ENCODE measurements around the gene ATP8B3.
A peak's percentile ranks its signal among the peaks of the same experiment; 100 is the strongest.

The ATP8B3 gene

GRCh38 chr19:1811942-1812425, at the start of gene ATP8B3:
Gene ATP8B3, minus strand, starts transcription at chr19:1812276. Its CDS starts 540 bp downstream, at chr19:1811736.
- H3K9me3 ChIP-seq (ENCODE audit: low read length) = no peaks in the 10 kb centered on the region
- peaks cover 9% of the 10 kb centered on the region for H3K4me1 ChIP-seq (ENCODE audit: insufficient read depth, low read length)
- H3K27me3 ChIP-seq (ENCODE audit: control insufficient read depth in 1 of 2, insufficient read depth in 2 of 2, low read length in 2 of 2) = no peaks in the 10 kb centered on the region
- peak within 1 kb of the TSS; percentile 9 for H3K9ac ChIP-seq (ENCODE audit: low read length)
- peaks cover 4% of the 10 kb centered on the region for H3K36me3 ChIP-seq (ENCODE audit: insufficient read depth, low read length)
- H3K4me3 ChIP-seq (ENCODE audit: low read depth in 1 of 2, low read length in 2 of 2) = peak within 1 kb of the TSS; percentile 40 to 74
- H3K27ac ChIP-seq (ENCODE audit: low read depth, low read length) = peak within 1 kb of the TSS; percentile 56

- Histone ChIP-seq H3K9ac (ENCODE audit: low read length) (no peak overlapping the region), H3K4me3 (ENCODE audit: low read depth in 1 of 2, low read length in 2 of 2) (peak overlapping the region; percentile 38 to 47), H3K36me3 (ENCODE audit: insufficient read depth, low read length) (no peaks in the 10 kb centered on the region), H3K27ac (ENCODE audit: low read depth, low read length) (no peak overlapping the region), H3K9me3 (ENCODE audit: low read length) (no peaks in the 10 kb centered on the region), H3K4me1 (ENCODE audit: insufficient read depth, low read length) (peaks cover 34% of the 10 kb centered on the region), H3K27me3 (ENCODE audit: control insufficient read depth in 1 of 2, insufficient read depth in 2 of 2, low read length in 2 of 2) (peaks cover 14 to 49% of the 10 kb centered on the region in 2 donors)
These were observed 49.5 kb upstream of the ATP8B3 start for GRCh38 chr19:1861599-1862031.

GRCh38 chr19:1860821-1861598, 48.9 kb upstream of the ATP8B3 start:
- Histone ChIP-seq H3K4me3 (ENCODE audit: low read depth in 1 of 2, low read length in 2 of 2) (no peak overlapping the region), H3K27ac (ENCODE audit: low read depth, low read length) (no peak overlapping the region), H3K9ac (ENCODE audit: low read length) (no peak overlapping the region), H3K4me1 (ENCODE audit: insufficient read depth, low read length) (peaks cover 40% of the 10 kb centered on the region), H3K9me3 (ENCODE audit: low read length) (no peaks in the 10 kb centered on the region), H3K36me3 (ENCODE audit: insufficient read depth, low read length) (no peaks in the 10 kb centered on the region), H3K27me3 (ENCODE audit: control insufficient read depth in 1 of 2, insufficient read depth in 2 of 2, low read length in 2 of 2) (peaks cover 14 to 49% of the 10 kb centered on the region in 2 donors)

- no peaks in the 10 kb centered on the region for H3K9me3 ChIP-seq (ENCODE audit: low read length)
- no peak overlapping the region for H3K27ac ChIP-seq (ENCODE audit: low read depth, low read length)
- no peak overlapping the region for H3K9ac ChIP-seq (ENCODE audit: low read length)
- H3K4me3 ChIP-seq (ENCODE audit: low read depth in 1 of 2, low read length in 2 of 2) = peak overlapping the region in 1 of 2 donors; percentile 18
- no peaks in the 10 kb centered on the region for H3K36me3 ChIP-seq (ENCODE audit: insufficient read depth, low read length)
- peaks cover 46% of the 10 kb centered on the region for H3K4me1 ChIP-seq (ENCODE audit: insufficient read depth, low read length)
- H3K27me3 ChIP-seq (ENCODE audit: control insufficient read depth in 1 of 2, insufficient read depth in 2 of 2, low read length in 2 of 2) = peaks cover 14 to 52% of the 10 kb centered on the region in 2 donors
These were observed 48.1 kb upstream of the ATP8B3 start for GRCh38 chr19:1860042-1860775.

GRCh38 chr19:1859331-1859781, 47.3 kb upstream of the ATP8B3 start:
- no peaks in the 10 kb centered on the region for H3K9me3 ChIP-seq (ENCODE audit: low read length)
- H3K4me1 ChIP-seq (ENCODE audit: insufficient read depth, low read length) = peaks cover 52% of the 10 kb centered on the region
- no peak overlapping the region for H3K9ac ChIP-seq (ENCODE audit: low read length)
- no peaks in the 10 kb centered on the region for H3K36me3 ChIP-seq (ENCODE audit: insufficient read depth, low read length)
- H3K4me3 ChIP-seq (ENCODE audit: low read depth in 1 of 2, low read length in 2 of 2) = no peak overlapping the region
- H3K27ac ChIP-seq (ENCODE audit: low read depth, low read length) = no peak overlapping the region
- H3K27me3 ChIP-seq (ENCODE audit: control insufficient read depth in 1 of 2, insufficient read depth in 2 of 2, low read length in 2 of 2) = peaks cover 14 to 56% of the 10 kb centered on the region in 2 donors

- peak overlapping the region; percentile 24 for H3K27ac ChIP-seq (ENCODE audit: low read depth, low read length)
- peaks cover 14 to 62% of the 10 kb centered on the region in 2 donors for H3K27me3 ChIP-seq (ENCODE audit: control insufficient read depth in 1 of 2, insufficient read depth in 2 of 2, low read length in 2 of 2)
These were observed 46.5 kb upstream of the ATP8B3 start for GRCh38 chr19:1858412-1859081.

GRCh38 chr19:1857648-1858326, 45.7 kb upstream of the ATP8B3 start:
- H3K27me3 ChIP-seq (ENCODE audit: control insufficient read depth in 1 of 2, insufficient read depth in 2 of 2, low read length in 2 of 2) = peaks cover 14 to 69% of the 10 kb centered on the region in 2 donors
- no peaks in the 10 kb centered on the region for H3K9me3 ChIP-seq (ENCODE audit: low read length)
- peaks cover 56% of the 10 kb centered on the region for H3K4me1 ChIP-seq (ENCODE audit: insufficient read depth, low read length)
- no peak overlapping the region for H3K9ac ChIP-seq (ENCODE audit: low read length)
- H3K27ac ChIP-seq (ENCODE audit: low read depth, low read length) = peak overlapping the region; percentile 21
- H3K36me3 ChIP-seq (ENCODE audit: insufficient read depth, low read length) = no peaks in the 10 kb centered on the region
- H3K4me3 ChIP-seq (ENCODE audit: low read depth in 1 of 2, low read length in 2 of 2) = no peak overlapping the region

More at GRCh38 chr19:1858412-1859081, 46.5 kb upstream of the ATP8B3 start:
- no peak overlapping the region for H3K9ac ChIP-seq (ENCODE audit: low read length)
- H3K9me3 ChIP-seq (ENCODE audit: low read length) = no peaks in the 10 kb centered on the region
- H3K4me3 ChIP-seq (ENCODE audit: low read depth in 1 of 2, low read length in 2 of 2) = no peak overlapping the region
- no peaks in the 10 kb centered on the region for H3K36me3 ChIP-seq (ENCODE audit: insufficient read depth, low read length)
- peaks cover 54% of the 10 kb centered on the region for H3K4me1 ChIP-seq (ENCODE audit: insufficient read depth, low read length)

GRCh38 chr19:1856698-1857603, 44.9 kb upstream of the ATP8B3 start:
- peak overlapping the region; percentile 21 for H3K9ac ChIP-seq (ENCODE audit: low read length)
- H3K9me3 ChIP-seq (ENCODE audit: low read length) = no peaks in the 10 kb centered on the region
- peaks cover 50% of the 10 kb centered on the region for H3K4me1 ChIP-seq (ENCODE audit: insufficient read depth, low read length)
- peak overlapping the region; percentile 21 for H3K27ac ChIP-seq (ENCODE audit: low read depth, low read length)
- H3K27me3 ChIP-seq (ENCODE audit: control insufficient read depth in 1 of 2, insufficient read depth in 2 of 2, low read length in 2 of 2) = peaks cover 14 to 67% of the 10 kb centered on the region in 2 donors
- H3K36me3 ChIP-seq (ENCODE audit: insufficient read depth, low read length) = no peaks in the 10 kb centered on the region
- peak overlapping the region in 1 of 2 donors; percentile 43 for H3K4me3 ChIP-seq (ENCODE audit: low read depth in 1 of 2, low read length in 2 of 2)

GRCh38 chr19:1856345-1856697, 44.2 kb upstream of the ATP8B3 start:
- H3K27ac ChIP-seq (ENCODE audit: low read depth, low read length) = peak overlapping the region; percentile 21
- peak overlapping the region in 1 of 2 donors; percentile 43 for H3K4me3 ChIP-seq (ENCODE audit: low read depth in 1 of 2, low read length in 2 of 2)
- H3K4me1 ChIP-seq (ENCODE audit: insufficient read depth, low read length) = peaks cover 44% of the 10 kb centered on the region
- H3K9me3 ChIP-seq (ENCODE audit: low read length) = no peaks in the 10 kb centered on the region
- peaks cover 13 to 67% of the 10 kb centered on the region in 2 donors for H3K27me3 ChIP-seq (ENCODE audit: control insufficient read depth in 1 of 2, insufficient read depth in 2 of 2, low read length in 2 of 2)
- peak overlapping the region; percentile 21 for H3K9ac ChIP-seq (ENCODE audit: low read length)
- no peaks in the 10 kb centered on the region for H3K36me3 ChIP-seq (ENCODE audit: insufficient read depth, low read length)

GRCh38 chr19:1855828-1856255, 43.8 kb upstream of the ATP8B3 start:
- Histone ChIP-seq H3K4me1 (ENCODE audit: insufficient read depth, low read length) (peaks cover 41% of the 10 kb centered on the region), H3K4me3 (ENCODE audit: low read depth in 1 of 2, low read length in 2 of 2) (peak overlapping the region in 1 of 2 donors; percentile 43)

More at GRCh38 chr19:1855828-1856255, 43.8 kb upstream of the ATP8B3 start:
- H3K9me3 ChIP-seq (ENCODE audit: low read length) = no peaks in the 10 kb centered on the region
- no peak overlapping the region for H3K9ac ChIP-seq (ENCODE audit: low read length)
- H3K27me3 ChIP-seq (ENCODE audit: control insufficient read depth in 1 of 2, insufficient read depth in 2 of 2, low read length in 2 of 2) = peaks cover 8 to 70% of the 10 kb centered on the region in 2 donors
- H3K36me3 ChIP-seq (ENCODE audit: insufficient read depth, low read length) = no peaks in the 10 kb centered on the region
- H3K27ac ChIP-seq (ENCODE audit: low read depth, low read length) = peak overlapping the region; percentile 51
